ENCODE results near the gene ZNF93. TPM values are rescaled to one million over a fixed set of nuclear protein-coding genes. Genes with fewer than 3 reads are reported as not detected.

Gene ZNF93
- total RNA-seq, 2 donors from 2014 or later, result 6.1 to 7.6 TPM

GRCh38 chr19:19943848-19944582, 43.3 kb downstream of the ZNF93 start:
- Histone ChIP-seq H3K27ac (no peak overlapping the region), H3K9me3 (no peaks in the 10 kb centered on the region), H3K4me3 (no peak overlapping the region), H3K4me1 (replicated peaks) (no peaks in the 10 kb centered on the region), H3K27me3 (replicated peaks; ENCODE audit: insufficient read depth) (no peaks in the 10 kb centered on the region), H3K36me3 (no peaks in the 10 kb centered on the region)
- intact Hi-C loops (cut with DNase I), result no loop called here
- WGBS, result 77% methylated on average over 8 of the region's 8 CpGs
- DNase-seq (ENCODE audit: low spot score), result no peak
- TF ChIP-seq, protein P1, sequence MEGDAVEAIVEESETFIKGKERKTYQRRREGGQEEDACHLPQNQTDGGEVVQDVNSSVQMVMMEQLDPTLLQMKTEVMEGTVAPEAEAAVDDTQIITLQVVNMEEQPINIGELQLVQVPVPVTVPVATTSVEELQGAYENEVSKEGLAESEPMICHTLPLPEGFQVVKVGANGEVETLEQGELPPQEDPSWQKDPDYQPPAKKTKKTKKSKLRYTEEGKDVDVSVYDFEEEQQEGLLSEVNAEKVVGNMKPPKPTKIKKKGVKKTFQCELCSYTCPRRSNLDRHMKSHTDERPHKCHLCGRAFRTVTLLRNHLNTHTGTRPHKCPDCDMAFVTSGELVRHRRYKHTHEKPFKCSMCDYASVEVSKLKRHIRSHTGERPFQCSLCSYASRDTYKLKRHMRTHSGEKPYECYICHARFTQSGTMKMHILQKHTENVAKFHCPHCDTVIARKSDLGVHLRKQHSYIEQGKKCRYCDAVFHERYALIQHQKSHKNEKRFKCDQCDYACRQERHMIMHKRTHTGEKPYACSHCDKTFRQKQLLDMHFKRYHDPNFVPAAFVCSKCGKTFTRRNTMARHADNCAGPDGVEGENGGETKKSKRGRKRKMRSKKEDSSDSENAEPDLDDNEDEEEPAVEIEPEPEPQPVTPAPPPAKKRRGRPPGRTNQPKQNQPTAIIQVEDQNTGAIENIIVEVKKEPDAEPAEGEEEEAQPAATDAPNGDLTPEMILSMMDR (IDR thresholded peaks at IDR 0.05), result no peak
- no peak for TF ChIP-seq POLR2AphosphoS5 (IDR thresholded peaks at IDR 0.05)
- TF ChIP-seq POLR2A (IDR thresholded peaks at IDR 0.05), result no peak

GRCh38 chr19:19944583-19944880, 43.8 kb downstream of the ZNF93 start:
- Histone ChIP-seq H3K27me3 (replicated peaks; ENCODE audit: insufficient read depth) (no peaks in the 10 kb centered on the region), H3K27ac (no peak overlapping the region), H3K4me3 (no peak overlapping the region), H3K4me1 (replicated peaks) (no peaks in the 10 kb centered on the region), H3K9me3 (no peaks in the 10 kb centered on the region), H3K36me3 (no peaks in the 10 kb centered on the region)
- DNase-seq (ENCODE audit: low spot score), result no peak
- 96% methylated on average over 3 of the region's 3 CpGs for WGBS
- intact Hi-C loops (cut with DNase I), result no loop called here
- TF ChIP-seq POLR2AphosphoS5 (IDR thresholded peaks at IDR 0.05) (no peak), POLR2A (IDR thresholded peaks at IDR 0.05) (no peak)
- TF ChIP-seq, protein P1 (IDR thresholded peaks at IDR 0.05), result no peak

DNA sequence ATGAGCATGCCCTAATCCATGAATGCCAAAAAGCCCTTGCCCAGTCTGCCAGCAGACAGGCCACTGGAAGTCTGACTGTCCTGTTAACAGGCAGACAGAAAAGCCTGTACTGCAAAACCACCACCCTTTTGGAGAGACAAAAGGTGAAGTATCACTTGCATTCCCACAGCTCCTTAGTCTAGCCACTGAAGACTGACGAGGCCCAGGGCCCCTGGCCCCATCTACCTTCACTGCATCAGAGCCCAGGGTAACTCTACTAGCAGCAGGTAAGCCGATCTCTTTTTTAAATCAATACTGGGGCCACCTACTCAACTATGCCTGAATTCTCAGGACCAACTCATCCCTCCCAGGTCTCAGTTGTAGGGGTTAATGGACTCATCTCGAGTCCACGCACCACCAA, 45.5 kb downstream of the ZNF93 start:
- H3K9me3 ChIP-seq, result no peaks in the 10 kb centered on the region
- intact Hi-C loops (cut with DNase I), result no loop called here
- H3K4me1 ChIP-seq (replicated peaks), result no peaks in the 10 kb centered on the region
- DNase-seq (ENCODE audit: low spot score), result no peak
- no peak overlapping the region for H3K4me3 ChIP-seq
- H3K36me3 ChIP-seq, result no peaks in the 10 kb centered on the region
- H3K27me3 ChIP-seq (replicated peaks; ENCODE audit: insufficient read depth), result no peaks in the 10 kb centered on the region
- 91% methylated on average over 4 of the region's 4 CpGs for WGBS
- H3K27ac ChIP-seq, result no peak overlapping the region
- TF ChIP-seq, protein P1 (IDR thresholded peaks at IDR 0.05), result no peak
- TF ChIP-seq POLR2A (IDR thresholded peaks at IDR 0.05), result no peak
- no peak for TF ChIP-seq POLR2AphosphoS5 (IDR thresholded peaks at IDR 0.05)

DNA sequence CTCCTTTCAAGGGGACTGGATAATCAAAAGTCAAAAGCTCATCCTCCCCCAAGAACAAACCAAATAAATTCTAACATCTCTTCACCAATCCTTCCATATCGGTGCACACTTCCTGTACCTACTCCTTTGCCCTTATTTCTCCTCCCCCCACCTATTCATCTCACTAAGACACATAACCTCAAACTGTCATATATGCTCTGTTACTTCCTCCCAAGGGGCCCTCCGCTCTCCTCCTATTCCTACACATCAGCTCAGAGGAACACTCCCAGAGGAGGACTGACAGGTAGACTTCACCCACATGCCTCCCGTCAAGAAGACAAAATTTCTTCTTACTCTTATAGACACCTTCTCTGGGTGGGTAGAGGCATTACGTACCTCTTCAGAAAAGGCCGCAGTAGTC, 48.1 kb downstream of the ZNF93 start:
- Histone ChIP-seq H3K27me3 (replicated peaks; ENCODE audit: insufficient read depth) (no peaks in the 10 kb centered on the region), H3K9me3 (no peaks in the 10 kb centered on the region), H3K36me3 (no peaks in the 10 kb centered on the region), H3K4me1 (replicated peaks) (no peaks in the 10 kb centered on the region), H3K4me3 (no peak overlapping the region), H3K27ac (no peak overlapping the region)
- DNase-seq (ENCODE audit: low spot score), result no peak
- intact Hi-C loops (cut with DNase I), result no loop called here
- TF ChIP-seq POLR2AphosphoS5 (IDR thresholded peaks at IDR 0.05) (no peak), POLR2A (IDR thresholded peaks at IDR 0.05) (no peak)
- 94% methylated on average over 5 of the region's 5 CpGs for WGBS

DNA sequence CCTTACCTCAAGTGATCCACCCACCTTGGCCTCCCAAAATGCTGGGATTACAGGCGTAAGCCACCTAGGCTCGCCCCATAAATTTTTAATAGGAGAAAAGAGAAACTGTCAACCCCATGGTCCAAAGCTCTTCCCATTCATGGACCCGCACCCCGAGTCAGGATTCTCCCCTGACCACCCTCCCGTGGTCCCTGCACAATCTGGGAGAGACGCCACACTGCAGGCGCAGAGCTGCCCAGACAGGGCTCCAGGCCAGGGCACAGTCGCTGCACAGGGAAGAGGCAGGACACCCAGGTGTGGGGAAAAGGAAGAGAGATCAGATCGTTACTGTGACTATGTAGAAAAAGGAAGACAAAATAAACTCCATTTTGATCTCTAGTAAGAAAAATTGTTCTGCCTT, 54.5 kb downstream of the ZNF93 start:
- Histone ChIP-seq H3K4me1 (replicated peaks) (no peaks in the 10 kb centered on the region), H3K4me3 (no peak overlapping the region), H3K27me3 (replicated peaks; ENCODE audit: insufficient read depth) (no peaks in the 10 kb centered on the region), H3K36me3 (no peaks in the 10 kb centered on the region), H3K27ac (no peak overlapping the region), H3K9me3 (no peaks in the 10 kb centered on the region)
- no peak for TF ChIP-seq POLR2AphosphoS5 (IDR thresholded peaks at IDR 0.05)
- no peak for TF ChIP-seq POLR2A (IDR thresholded peaks at IDR 0.05)
- TF ChIP-seq, protein P1 (IDR thresholded peaks at IDR 0.05), result no peak
- WGBS, result 88% methylated on average over 9 of the region's 9 CpGs
- no peak for DNase-seq (ENCODE audit: low spot score)
- intact Hi-C loops (cut with DNase I), result loop anchor here (5.0 kb wide), 1 partner anchor 423 kb away; no protein-coding TSS in a partner anchor

Data from prostate gland (tissue), 2 donors.